SK-N-SH treated with all-trans-retinoic acid at 6 μM for 48 hours (cell line): Measurements from ENCODE around the gene GNA12.

Experiments
- ARNTL ChIP-seq: fragments of 450-650 bp; formaldehyde crosslinking; IDR thresholded peaks from 2 replicates; pipeline ENCODE4 v1.5.0; 2020; ENCODE audit warnings: low read depth, mild to moderate bottlenecking, moderate library complexity, borderline replicate concordance
- BACH2 ChIP-seq: fragments of 250-450 bp; sonication (Bioruptor Pico); IDR thresholded peaks from 2 replicates; pipeline ENCODE4 v1.9.0; 2021; ENCODE audit warnings: mild to moderate bottlenecking, borderline replicate concordance
- PPARA ChIP-seq: fragments of 250-450 bp; sonication (Bioruptor Pico); IDR thresholded peaks from 2 replicates; pipeline ENCODE4 v1.5.0; 2020; ENCODE audit warnings: mild to moderate bottlenecking, borderline replicate concordance
- RARB ChIP-seq: fragments of 250-450 bp; sonication (Bioruptor Pico); IDR thresholded peaks from 2 replicates; pipeline ENCODE4 v1.8.0; 2021; ENCODE audit warnings: mild to moderate bottlenecking, moderate library complexity
- ZC3H10 ChIP-seq: fragments of 250-450 bp; sonication (Bioruptor Pico); IDR thresholded peaks from 2 replicates; pipeline ENCODE4 v1.5.1; 2021; ENCODE audit warnings: mild to moderate bottlenecking, moderate library complexity
- ZFP3 ChIP-seq: fragments of 250-450 bp; sonication (Bioruptor Pico); IDR thresholded peaks from 2 replicates; pipeline ENCODE4 v1.5.0; 2020; ENCODE audit warnings: mild to moderate bottlenecking, moderate library complexity
- ZFP30 ChIP-seq: fragments of 450-650 bp; formaldehyde crosslinking; IDR thresholded peaks from 2 replicates; pipeline ENCODE4 v1.5.0; 2022; ENCODE audit warnings: mild to moderate bottlenecking, moderate library complexity
- TF ChIP-seq, protein P1 (sequence below): fragments of 250-450 bp; sonication (Bioruptor Pico); IDR thresholded peaks from 2 replicates; pipeline ENCODE4 v1.8.0; 2020; ENCODE audit warnings: mild to moderate bottlenecking, moderate library complexity, borderline replicate concordance
- TF ChIP-seq, protein P2 (sequence below): fragments of 250-450 bp; sonication (Bioruptor Pico); IDR thresholded peaks from 2 replicates; pipeline ENCODE4 v1.5.0; 2020; ENCODE audit warnings: mild to moderate bottlenecking, moderate library complexity
- TF ChIP-seq, protein P3 (sequence below): fragments of 250-450 bp; sonication (Bioruptor Pico); IDR thresholded peaks from 2 replicates; pipeline ENCODE4 v1.8.0; 2021; ENCODE audit warnings: low read depth, mild to moderate bottlenecking, moderate library complexity, borderline replicate concordance

DNA sequence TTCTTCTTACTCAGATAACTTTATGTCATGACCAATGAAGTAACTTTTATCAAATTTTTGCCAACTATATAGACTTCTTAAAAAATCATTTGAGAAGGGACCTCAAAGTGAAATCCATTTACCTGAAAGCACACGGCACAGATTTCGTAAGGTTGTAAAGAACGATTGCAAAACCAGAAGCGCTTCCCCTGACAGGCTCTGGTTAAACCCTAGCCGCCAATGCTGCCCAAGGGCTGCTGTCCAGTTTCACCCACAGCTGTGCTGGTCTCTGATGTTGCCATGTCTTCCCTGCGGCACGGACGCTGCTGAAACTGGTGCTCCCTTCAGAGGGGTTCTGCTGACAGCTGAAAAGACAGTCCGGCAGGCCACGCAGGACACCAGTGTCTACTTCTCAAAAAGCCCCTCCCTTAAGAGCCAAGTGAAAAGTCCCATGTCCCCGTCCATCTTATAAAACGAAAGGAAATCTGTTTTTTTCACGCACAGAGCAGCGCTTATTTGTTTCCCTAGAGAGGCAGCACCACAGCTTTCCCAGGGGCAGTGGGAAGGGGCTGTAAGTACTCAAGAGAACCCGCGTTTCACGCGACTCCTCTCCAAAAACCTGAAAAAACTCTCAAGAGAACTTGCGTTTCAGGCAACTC, 32.5 kb downstream of the GNA12 start:
- no peak for TF ChIP-seq ZFP30
- TF ChIP-seq RARB: no peak
- TF ChIP-seq, protein P1, sequence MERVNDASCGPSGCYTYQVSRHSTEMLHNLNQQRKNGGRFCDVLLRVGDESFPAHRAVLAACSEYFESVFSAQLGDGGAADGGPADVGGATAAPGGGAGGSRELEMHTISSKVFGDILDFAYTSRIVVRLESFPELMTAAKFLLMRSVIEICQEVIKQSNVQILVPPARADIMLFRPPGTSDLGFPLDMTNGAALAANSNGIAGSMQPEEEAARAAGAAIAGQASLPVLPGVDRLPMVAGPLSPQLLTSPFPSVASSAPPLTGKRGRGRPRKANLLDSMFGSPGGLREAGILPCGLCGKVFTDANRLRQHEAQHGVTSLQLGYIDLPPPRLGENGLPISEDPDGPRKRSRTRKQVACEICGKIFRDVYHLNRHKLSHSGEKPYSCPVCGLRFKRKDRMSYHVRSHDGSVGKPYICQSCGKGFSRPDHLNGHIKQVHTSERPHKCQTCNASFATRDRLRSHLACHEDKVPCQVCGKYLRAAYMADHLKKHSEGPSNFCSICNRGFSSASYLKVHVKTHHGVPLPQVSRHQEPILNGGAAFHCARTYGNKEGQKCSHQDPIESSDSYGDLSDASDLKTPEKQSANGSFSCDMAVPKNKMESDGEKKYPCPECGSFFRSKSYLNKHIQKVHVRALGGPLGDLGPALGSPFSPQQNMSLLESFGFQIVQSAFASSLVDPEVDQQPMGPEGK (CRISPR knock-in tag): no peak
- TF ChIP-seq ZC3H10 (CRISPR knock-in tag): no peak
- TF ChIP-seq, protein P2, sequence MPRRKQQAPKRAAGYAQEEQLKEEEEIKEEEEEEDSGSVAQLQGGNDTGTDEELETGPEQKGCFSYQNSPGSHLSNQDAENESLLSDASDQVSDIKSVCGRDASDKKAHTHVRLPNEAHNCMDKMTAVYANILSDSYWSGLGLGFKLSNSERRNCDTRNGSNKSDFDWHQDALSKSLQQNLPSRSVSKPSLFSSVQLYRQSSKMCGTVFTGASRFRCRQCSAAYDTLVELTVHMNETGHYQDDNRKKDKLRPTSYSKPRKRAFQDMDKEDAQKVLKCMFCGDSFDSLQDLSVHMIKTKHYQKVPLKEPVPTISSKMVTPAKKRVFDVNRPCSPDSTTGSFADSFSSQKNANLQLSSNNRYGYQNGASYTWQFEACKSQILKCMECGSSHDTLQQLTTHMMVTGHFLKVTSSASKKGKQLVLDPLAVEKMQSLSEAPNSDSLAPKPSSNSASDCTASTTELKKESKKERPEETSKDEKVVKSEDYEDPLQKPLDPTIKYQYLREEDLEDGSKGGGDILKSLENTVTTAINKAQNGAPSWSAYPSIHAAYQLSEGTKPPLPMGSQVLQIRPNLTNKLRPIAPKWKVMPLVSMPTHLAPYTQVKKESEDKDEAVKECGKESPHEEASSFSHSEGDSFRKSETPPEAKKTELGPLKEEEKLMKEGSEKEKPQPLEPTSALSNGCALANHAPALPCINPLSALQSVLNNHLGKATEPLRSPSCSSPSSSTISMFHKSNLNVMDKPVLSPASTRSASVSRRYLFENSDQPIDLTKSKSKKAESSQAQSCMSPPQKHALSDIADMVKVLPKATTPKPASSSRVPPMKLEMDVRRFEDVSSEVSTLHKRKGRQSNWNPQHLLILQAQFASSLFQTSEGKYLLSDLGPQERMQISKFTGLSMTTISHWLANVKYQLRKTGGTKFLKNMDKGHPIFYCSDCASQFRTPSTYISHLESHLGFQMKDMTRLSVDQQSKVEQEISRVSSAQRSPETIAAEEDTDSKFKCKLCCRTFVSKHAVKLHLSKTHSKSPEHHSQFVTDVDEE: no peak
- no peak for TF ChIP-seq ZFP3 (CRISPR knock-in tag)
- TF ChIP-seq, protein P3, sequence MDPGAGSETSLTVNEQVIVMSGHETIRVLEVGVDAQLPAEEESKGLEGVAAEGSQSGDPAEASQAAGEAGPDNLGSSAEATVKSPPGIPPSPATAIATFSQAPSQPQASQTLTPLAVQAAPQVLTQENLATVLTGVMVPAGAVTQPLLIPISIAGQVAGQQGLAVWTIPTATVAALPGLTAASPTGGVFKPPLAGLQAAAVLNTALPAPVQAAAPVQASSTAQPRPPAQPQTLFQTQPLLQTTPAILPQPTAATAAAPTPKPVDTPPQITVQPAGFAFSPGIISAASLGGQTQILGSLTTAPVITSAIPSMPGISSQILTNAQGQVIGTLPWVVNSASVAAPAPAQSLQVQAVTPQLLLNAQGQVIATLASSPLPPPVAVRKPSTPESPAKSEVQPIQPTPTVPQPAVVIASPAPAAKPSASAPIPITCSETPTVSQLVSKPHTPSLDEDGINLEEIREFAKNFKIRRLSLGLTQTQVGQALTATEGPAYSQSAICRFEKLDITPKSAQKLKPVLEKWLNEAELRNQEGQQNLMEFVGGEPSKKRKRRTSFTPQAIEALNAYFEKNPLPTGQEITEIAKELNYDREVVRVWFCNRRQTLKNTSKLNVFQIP (CRISPR knock-in tag): no peak
- TF ChIP-seq BACH2: no peak
- no peak for TF ChIP-seq ARNTL (CRISPR knock-in tag)
- no peak for TF ChIP-seq PPARA (CRISPR knock-in tag)
